Measurements from ENCODE around the gene ZSCAN9.

GRCh38 chr6:28280595-28281287 is 55.7 kb downstream of the ZSCAN9 start:
- TF ChIP-seq POLR2A (IDR thresholded peaks at IDR 0.05; ENCODE audit: low read depth, low read length), result no peak
- no peak for TF ChIP-seq POLR2AphosphoS5 (IDR thresholded peaks at IDR 0.05; ENCODE audit: low read depth, low read length)
- no peak for TF ChIP-seq TAF1 (IDR thresholded peaks at IDR 0.05; ENCODE audit: low read depth, low read length)
- no peak for TF ChIP-seq PAX5 (IDR thresholded peaks at IDR 0.05; ENCODE audit: insufficient read depth, low read length, severe bottlenecking)
- TF ChIP-seq SPI1 (IDR thresholded peaks at IDR 0.05; ENCODE audit: low read depth, low read length), result no peak

Measured in GM12891 (cell line).